PC-3 (cell line): ENCODE results near the gene RBM10. TPM values are rescaled to one million over a fixed set of nuclear protein-coding genes. Genes with fewer than 3 reads are reported as not detected.

ENCODE experiments used
- ATAC-seq: fragments of 200-7000 bp; cut with Tn5 transposase; 2 replicates; pipeline ENCODE4 v1.9.1; 2020; ENCODE audit warnings: mild to moderate bottlenecking, moderate library complexity
- BruUV-seq: library from RNA; stranded (reverse); fragments of 400-500 nt; replicated peaks from 2 replicates; lab custom pipeline; 2021; lab: Mats Ljungman, UMichigan
- CTCF ChIA-PET: fragments of 300-600 bp; sonication (Branson Sonifier 250); formaldehyde crosslinking; loops from one replicate; lab custom pipeline; 2022; ENCODE audit warnings: antibody characterized with exemption; lab: Charles Lee
- POLR2A ChIA-PET: fragments of 300-600 bp; sonication (Branson Sonifier 250); formaldehyde crosslinking; loops from one replicate; lab custom pipeline; 2022; ENCODE audit warnings: antibody characterized with exemption; ENCODE audit not compliant: unreplicated experiment; lab: Charles Lee
- DNase-seq: peaks from one replicate; pipeline ENCODE4 v3.0.0-alpha.2; 2015
- H2AFZ ChIP-seq: fragments of 300-600 bp; sonication (generic); 2 replicates; pipeline ENCODE4 v1.6.0; 2016; ENCODE audit warnings: antibody characterized with exemption, low read length
- H3F3A ChIP-seq: fragments of 300-600 bp; sonication (generic); one replicate; pipeline ENCODE4 v1.6.0; 2017; ENCODE audit warnings: antibody characterized with exemption, low read length, control low read depth, mild to moderate bottlenecking; ENCODE audit not compliant: unreplicated experiment
- H3K27ac ChIP-seq: fragments of 300-600 bp; sonication (generic); 2 replicates; pipeline ENCODE4 v1.5.1; 2016; ENCODE audit warnings: mild to moderate bottlenecking, low read length
- H3K27me3 ChIP-seq: fragments of 300-600 bp; sonication (generic); 2 replicates; pipeline ENCODE4 v1.6.1; 2016; ENCODE audit warnings: low read length, mixed read lengths
- H3K36me3 ChIP-seq: fragments of 300-600 bp; sonication (generic); 2 replicates; pipeline ENCODE4 v1.6.1; 2016; ENCODE audit warnings: low read depth, mixed run types, low read length, mixed read lengths
- H3K4me1 ChIP-seq: fragments of 300-600 bp; sonication (generic); 2 replicates; pipeline ENCODE4 v1.5.1; 2016; ENCODE audit warnings: low read length; ENCODE audit not compliant: insufficient read depth
- H3K4me2 ChIP-seq: fragments of 300-600 bp; sonication (generic); 2 replicates; pipeline ENCODE4 v1.6.0; 2016; ENCODE audit warnings: low read length
- H3K4me3 ChIP-seq: fragments of 300-600 bp; sonication (generic); 2 replicates; pipeline ENCODE4 v1.5.1; 2016; ENCODE audit warnings: mild to moderate bottlenecking, low read length, mixed read lengths
- H3K79me2 ChIP-seq: fragments of 300-600 bp; sonication (generic); 2 replicates; pipeline ENCODE4 v1.6.1; 2017; ENCODE audit warnings: low read length, mixed read lengths
- H3K9ac ChIP-seq: fragments of 300-600 bp; sonication (generic); 2 replicates; pipeline ENCODE4 v1.6.0; 2016; ENCODE audit warnings: mild to moderate bottlenecking, low read length
- H3K9me2 ChIP-seq: fragments of 300-600 bp; sonication (generic); replicated peaks from 2 replicates; pipeline ENCODE4 v1.6.1; 2016; ENCODE audit warnings: mixed run types, low read length, mixed read lengths
- H3K9me3 ChIP-seq: fragments of 300-600 bp; sonication (generic); 2 replicates; pipeline ENCODE4 v1.6.1; 2016; ENCODE audit warnings: low read length, mixed read lengths
- H4K20me1 ChIP-seq: fragments of 300-600 bp; sonication (generic); 2 replicates; pipeline ENCODE4 v1.6.1; 2016; ENCODE audit warnings: low read length, mixed read lengths
- CTCF ChIP-seq: fragments of 300-600 bp; sonication (generic); conservative IDR thresholded peaks from 2 replicates; pipeline ENCODE4 v1.5.1; 2017; ENCODE audit warnings: antibody characterized with exemption, low read depth, mild to moderate bottlenecking, low read length
- EZH2 ChIP-seq: fragments of 300-600 bp; sonication (generic); IDR thresholded peaks from one replicate; pipeline ENCODE4 v1.6.1; 2017; ENCODE audit warnings: antibody characterized with exemption, mild to moderate bottlenecking, low read length; ENCODE audit not compliant: unreplicated experiment
- EZH2phosphoT487 ChIP-seq: fragments of 300-600 bp; sonication (generic); IDR thresholded peaks from 2 replicates; pipeline ENCODE4 v1.6.1; 2018; ENCODE audit warnings: mild to moderate bottlenecking, antibody characterized with exemption, low read length, borderline replicate concordance
- intact Hi-C: fragments of 100-400 bp; cut with micrococcal nuclease; formaldehyde crosslinking; loops from 2 replicates; pipeline ENCODE4 v1.9.0; 2023
- total RNA-seq: library from RNA; depleted of rRNA; stranded (reverse); fragments of >200 nt; gene quantifications from 2 replicates; pipeline ENCODE4 v1.2.3, GENCODE V29; 2014

RBM10 gene
- total RNA-seq, 1 experiment from 2014 or later: 71.5 TPM

GRCh38 chrX:47196098-47196497 is 51.1 kb downstream of the RBM10 start:
- ChIA-PET POLR2A (no interaction called here), CTCF (interaction anchor here (0.5 kb wide), 1 partner anchor 51 kb away, joined by 3 read pairs; the partner anchor contains the start of gene RBM10)
- Histone ChIP-seq H3K36me3 (peaks cover 26% of the 10 kb centered on the region), H3K4me3 (peak overlapping the region; percentile 85), H3K79me2 (peaks cover 77% of the 10 kb centered on the region), H3K9me2 (no peaks in the 10 kb centered on the region), H3K4me1 (peaks cover 51% of the 10 kb centered on the region), H3K9me3 (no peaks in the 10 kb centered on the region), H3F3A (peaks cover 4% of the 10 kb centered on the region), H4K20me1 (peaks cover 25% of the 10 kb centered on the region; the same call in 1 of the 2 replicates), H3K9ac (peak overlapping the region; percentile 2; the same call in 1 of the 2 replicates), H3K27me3 (no peaks in the 10 kb centered on the region), H3K27ac (no peak overlapping the region), H3K4me2 (peak overlapping the region; percentile 99), H2AFZ (no peak overlapping the region)
- ATAC-seq (no peak), DNase-seq (no peak)
- intact Hi-C loops: loop anchor here (10.0 kb wide), 1 partner anchor 459 kb away; the partner anchor contains the start of genes ELK1 and UXT
- TF ChIP-seq CTCF: no peak
- TF ChIP-seq EZH2: no peak
- no peak for TF ChIP-seq EZH2phosphoT487
- no TSS peak for BruUV-seq

- ChIA-PET CTCF (no interaction called here), POLR2A (no interaction called here)
- DNase-seq: no peak
- H3K4me3 ChIP-seq: no peak overlapping the region
- no peaks in the 10 kb centered on the region for H3K9me2 ChIP-seq
- peak overlapping the region; percentile 99 for H3K4me2 ChIP-seq
- peaks cover 33% of the 10 kb centered on the region for H4K20me1 ChIP-seq
- peaks cover 4% of the 10 kb centered on the region for H3F3A ChIP-seq
- H2AFZ ChIP-seq: no peak overlapping the region
- H3K9me3 ChIP-seq: no peaks in the 10 kb centered on the region
- no peak overlapping the region for H3K9ac ChIP-seq
- TF ChIP-seq EZH2: no peak
- no peak for TF ChIP-seq CTCF
- no peak for TF ChIP-seq EZH2phosphoT487
- BruUV-seq: no TSS peak
- peaks cover 47% of the 10 kb centered on the region for H3K4me1 ChIP-seq
- H3K79me2 ChIP-seq: peaks cover 74% of the 10 kb centered on the region
- ATAC-seq: no peak
- H3K36me3 ChIP-seq: peaks cover 41% of the 10 kb centered on the region
- no peak overlapping the region for H3K27ac ChIP-seq
- no peaks in the 10 kb centered on the region for H3K27me3 ChIP-seq
- intact Hi-C loops: loop anchor here (10.0 kb wide), 1 partner anchor 457 kb away; the partner anchor contains the start of genes ELK1 and UXT
These were observed 52.5 kb downstream of the RBM10 start for GRCh38 chrX:47197526-47197925.

- no peak overlapping the region for H3K4me3 ChIP-seq
- no peak overlapping the region for H2AFZ ChIP-seq
- H3F3A ChIP-seq: peaks cover 4% of the 10 kb centered on the region
- TF ChIP-seq CTCF (no peak), EZH2phosphoT487 (no peak), EZH2 (no peak)
- H3K9me3 ChIP-seq: no peaks in the 10 kb centered on the region
- peaks cover 33% of the 10 kb centered on the region for H4K20me1 ChIP-seq
- H3K4me2 ChIP-seq: no peak overlapping the region
- H3K9me2 ChIP-seq: no peaks in the 10 kb centered on the region
- intact Hi-C loops: loop anchor here (10.0 kb wide), 1 partner anchor 457 kb away; the partner anchor contains the start of genes ELK1 and UXT
- peaks cover 70% of the 10 kb centered on the region for H3K79me2 ChIP-seq
- H3K9ac ChIP-seq: no peak overlapping the region
- peaks cover 47% of the 10 kb centered on the region for H3K36me3 ChIP-seq
- peaks cover 41% of the 10 kb centered on the region for H3K4me1 ChIP-seq
- no peaks in the 10 kb centered on the region for H3K27me3 ChIP-seq
- POLR2A ChIA-PET: no interaction called here
- DNase-seq (no peak), ATAC-seq (no peak)
- CTCF ChIA-PET: no interaction called here
- no TSS peak for BruUV-seq
- H3K27ac ChIP-seq: no peak overlapping the region
These were observed 53.1 kb downstream of the RBM10 start for GRCh38 chrX:47198026-47198686.
